ENCODE results near the gene CNNM4. TPM values are rescaled to one million over a fixed set of nuclear protein-coding genes. Genes with fewer than 3 reads are reported as not detected.

CNNM4 gene
- polyA plus RNA-seq, 2 of the 4 experiments (the other 2 are of a cell fraction): 8.8 to 11.2 TPM

- FAIRE-seq (no peak), ATAC-seq (peak; percentile 70 to 76; a peak in 5 of 6 replicates), DNase-seq (ENCODE audit: low read depth in 1 of 2, low spot score in 1 of 2) (peak in 1 of 2 experiments; percentile 42)
- H3K4me3 ChIP-seq: no peak overlapping the region
- peaks cover 30% of the 10 kb centered on the region for H3K4me1 ChIP-seq
- POLR2A ChIA-PET: no interaction called here
- H3K4me2 ChIP-seq: peak overlapping the region; percentile 55
- H3K9me3 ChIP-seq: no peaks in the 10 kb centered on the region
- peak overlapping the region; percentile 36 to 85; a peak in 5 of 6 replicates for H3K27ac ChIP-seq
- CTCF ChIA-PET: interaction anchor here (0.8 to 1.6 kb wide), 7 partner anchors 12 to 239 kb away, joined by 3 to 7 read pairs (median 3); partner anchors contain the start of gene CNNM4
- 71% methylated on average over 16 of the region's 17 CpGs for WGBS (ENCODE audit: missing lambda C conversion rate)
- TF ChIP-seq ZFP36 (IDR thresholded peaks at IDR 0.05; ENCODE audit: borderline replicate concordance, partially characterized antibody): no peak
- TF ChIP-seq, protein P1, sequence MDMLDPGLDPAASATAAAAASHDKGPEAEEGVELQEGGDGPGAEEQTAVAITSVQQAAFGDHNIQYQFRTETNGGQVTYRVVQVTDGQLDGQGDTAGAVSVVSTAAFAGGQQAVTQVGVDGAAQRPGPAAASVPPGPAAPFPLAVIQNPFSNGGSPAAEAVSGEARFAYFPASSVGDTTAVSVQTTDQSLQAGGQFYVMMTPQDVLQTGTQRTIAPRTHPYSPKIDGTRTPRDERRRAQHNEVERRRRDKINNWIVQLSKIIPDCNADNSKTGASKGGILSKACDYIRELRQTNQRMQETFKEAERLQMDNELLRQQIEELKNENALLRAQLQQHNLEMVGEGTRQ (IDR thresholded peaks at IDR 0.05): no peak
- TF ChIP-seq TP53 (CRISPR knock-in tag; IDR thresholded peaks at IDR 0.05): no peak
Observed at GRCh38 chr2:96788442-96789244, 27.9 kb downstream of the CNNM4 start.

- no peak for DNase-seq (ENCODE audit: low read depth in 1 of 2, low spot score in 1 of 2)
- ChIA-PET CTCF (interaction anchor here (0.8 to 1.3 kb wide), 4 partner anchors 12 to 198 kb away, joined by 3 to 7 read pairs (median 3); partner anchors contain the start of gene CNNM4), POLR2A (no interaction called here)
- ATAC-seq: no peak
- H3K9me3 ChIP-seq: no peaks in the 10 kb centered on the region
- H3K4me2 ChIP-seq: 0 out of 3 replicates have a peak overlapping the region, but pooled peaks have one; percentile 55
- H3K27ac ChIP-seq: peak overlapping the region in 1 of 2 experiments; percentile 85; a peak in 3 of 6 replicates
- 77% methylated on average over 6 of the region's 6 CpGs for WGBS (ENCODE audit: missing lambda C conversion rate)
- TF ChIP-seq JUNB (IDR thresholded peaks at IDR 0.05) (no peak), BHLHE40 (IDR thresholded peaks at IDR 0.05; ENCODE audit: low read depth, low read length) (no peak), CBX8 (IDR thresholded peaks at IDR 0.05) (no peak), ZFP36 (IDR thresholded peaks at IDR 0.05; ENCODE audit: borderline replicate concordance, partially characterized antibody) (no peak), CHD2 (IDR thresholded peaks at IDR 0.05; ENCODE audit: low read length, partially characterized antibody) (no peak), RARB (CRISPR knock-in tag; IDR thresholded peaks at IDR 0.05) (no peak), NR3C1 (IDR thresholded peaks at IDR 0.05) (no peak), JUN (IDR thresholded peaks at IDR 0.05) (no peak), EP300 (IDR thresholded peaks at IDR 0.05) (no peak), MAZ (IDR thresholded peaks at IDR 0.05; ENCODE audit: borderline replicate concordance, low read depth, low read length) (no peak), ZNF302 (CRISPR knock-in tag; IDR thresholded peaks at IDR 0.05) (no peak), FOSL2 (IDR thresholded peaks at IDR 0.05) (no peak), FOSL2 (CRISPR knock-in tag; IDR thresholded peaks at IDR 0.05) (no peak)
- no peak overlapping the region for H3K4me3 ChIP-seq
- no peak for FAIRE-seq
- peaks cover 30% of the 10 kb centered on the region for H3K4me1 ChIP-seq
Observed at GRCh38 chr2:96789245-96789617, 28.5 kb downstream of the CNNM4 start.

DNA sequence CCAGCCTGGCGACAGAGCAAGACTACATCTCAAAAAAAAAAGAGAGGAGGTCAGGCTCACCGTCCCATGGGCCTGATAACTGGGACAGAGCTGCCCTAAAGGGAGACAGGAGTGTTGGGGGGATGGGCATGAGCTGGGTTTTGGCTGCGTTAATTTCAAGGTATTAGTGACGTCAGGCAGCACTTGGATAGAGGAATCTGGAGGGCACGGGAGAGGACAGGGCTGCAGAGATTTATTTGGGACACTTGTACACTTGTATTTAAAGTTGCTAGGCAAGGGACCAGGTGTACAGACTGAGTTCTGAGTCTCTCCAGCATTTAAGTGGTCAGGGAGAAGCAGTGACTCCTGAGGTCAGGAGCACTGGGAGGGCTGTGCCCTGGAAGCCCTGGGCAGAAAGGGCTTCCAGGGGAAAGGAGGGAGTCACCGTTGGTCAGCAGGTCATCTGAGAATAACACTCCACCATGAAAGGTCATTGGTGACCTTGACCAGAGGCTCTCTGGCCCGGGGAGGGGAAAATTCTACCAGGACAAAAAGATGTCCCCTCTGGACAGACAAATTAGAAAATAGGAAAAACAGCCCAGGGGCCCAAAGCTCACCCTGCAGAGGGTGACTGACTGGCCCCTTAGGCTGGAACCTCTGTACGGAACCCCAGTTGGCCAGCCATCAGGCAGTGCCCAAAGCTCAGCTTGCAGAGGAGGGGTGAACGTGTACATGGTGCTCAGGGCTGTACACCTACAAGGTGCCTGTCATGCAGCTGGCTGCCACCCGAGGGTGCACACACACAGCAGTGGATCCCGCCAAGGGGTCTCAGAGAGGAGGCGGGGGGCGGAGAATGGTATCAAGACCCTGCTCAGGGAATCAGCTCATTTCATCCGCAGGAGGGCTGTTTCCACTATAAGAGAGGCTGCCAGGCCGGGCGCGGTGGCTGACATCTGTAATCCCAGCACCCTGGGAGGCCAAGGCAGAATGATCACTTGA is 32.4 kb downstream of the CNNM4 start:
- POLR2A ChIA-PET: no interaction called here
- Histone ChIP-seq H3K4me1 (peaks cover 11% of the 10 kb centered on the region), H3K27ac (no peak overlapping the region), H3K4me2 (no peak overlapping the region), H3K9me3 (no peaks in the 10 kb centered on the region), H3K4me3 (no peak overlapping the region)
- CTCF ChIA-PET: interaction anchor here (0.6 to 1.3 kb wide), 5 partner anchors 9 to 243 kb away, joined by 3 to 5 read pairs (median 4); partner anchors contain the start of gene CNNM4
- ATAC-seq (no peak; a peak in 1 of 6 replicates), FAIRE-seq (no peak), DNase-seq (ENCODE audit: low read depth in 1 of 2, low spot score in 1 of 2) (no peak)
- 84% methylated on average over 17 of the region's 17 CpGs for WGBS (ENCODE audit: missing lambda C conversion rate)
- TF ChIP-seq CEBPB (IDR thresholded peaks at IDR 0.05) (no peak), RNF2 (IDR thresholded peaks at IDR 0.05; ENCODE audit: borderline replicate concordance, low read depth) (no peak), BHLHE40 (IDR thresholded peaks at IDR 0.05; ENCODE audit: low read depth, low read length) (no peak), JUNB (IDR thresholded peaks at IDR 0.05) (no peak), HOXA7 (CRISPR knock-in tag; IDR thresholded peaks at IDR 0.05) (no peak), RARB (CRISPR knock-in tag; IDR thresholded peaks at IDR 0.05) (no peak)
- TF ChIP-seq, protein P2, sequence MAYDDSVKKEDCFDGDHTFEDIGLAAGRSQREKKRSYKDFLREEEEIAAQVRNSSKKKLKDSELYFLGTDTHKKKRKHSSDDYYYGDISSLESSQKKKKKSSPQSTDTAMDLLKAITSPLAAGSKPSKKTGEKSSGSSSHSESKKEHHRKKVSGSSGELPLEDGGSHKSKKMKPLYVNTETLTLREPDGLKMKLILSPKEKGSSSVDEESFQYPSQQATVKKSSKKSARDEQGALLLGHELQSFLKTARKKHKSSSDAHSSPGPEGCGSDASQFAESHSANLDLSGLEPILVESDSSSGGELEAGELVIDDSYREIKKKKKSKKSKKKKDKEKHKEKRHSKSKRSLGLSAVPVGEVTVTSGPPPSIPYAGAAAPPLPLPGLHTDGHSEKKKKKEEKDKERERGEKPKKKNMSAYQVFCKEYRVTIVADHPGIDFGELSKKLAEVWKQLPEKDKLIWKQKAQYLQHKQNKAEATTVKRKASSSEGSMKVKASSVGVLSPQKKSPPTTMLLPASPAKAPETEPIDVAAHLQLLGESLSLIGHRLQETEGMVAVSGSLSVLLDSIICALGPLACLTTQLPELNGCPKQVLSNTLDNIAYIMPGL (CRISPR knock-in tag; IDR thresholded peaks at IDR 0.05; ENCODE audit: borderline replicate concordance): no peak
- TF ChIP-seq, protein P3, sequence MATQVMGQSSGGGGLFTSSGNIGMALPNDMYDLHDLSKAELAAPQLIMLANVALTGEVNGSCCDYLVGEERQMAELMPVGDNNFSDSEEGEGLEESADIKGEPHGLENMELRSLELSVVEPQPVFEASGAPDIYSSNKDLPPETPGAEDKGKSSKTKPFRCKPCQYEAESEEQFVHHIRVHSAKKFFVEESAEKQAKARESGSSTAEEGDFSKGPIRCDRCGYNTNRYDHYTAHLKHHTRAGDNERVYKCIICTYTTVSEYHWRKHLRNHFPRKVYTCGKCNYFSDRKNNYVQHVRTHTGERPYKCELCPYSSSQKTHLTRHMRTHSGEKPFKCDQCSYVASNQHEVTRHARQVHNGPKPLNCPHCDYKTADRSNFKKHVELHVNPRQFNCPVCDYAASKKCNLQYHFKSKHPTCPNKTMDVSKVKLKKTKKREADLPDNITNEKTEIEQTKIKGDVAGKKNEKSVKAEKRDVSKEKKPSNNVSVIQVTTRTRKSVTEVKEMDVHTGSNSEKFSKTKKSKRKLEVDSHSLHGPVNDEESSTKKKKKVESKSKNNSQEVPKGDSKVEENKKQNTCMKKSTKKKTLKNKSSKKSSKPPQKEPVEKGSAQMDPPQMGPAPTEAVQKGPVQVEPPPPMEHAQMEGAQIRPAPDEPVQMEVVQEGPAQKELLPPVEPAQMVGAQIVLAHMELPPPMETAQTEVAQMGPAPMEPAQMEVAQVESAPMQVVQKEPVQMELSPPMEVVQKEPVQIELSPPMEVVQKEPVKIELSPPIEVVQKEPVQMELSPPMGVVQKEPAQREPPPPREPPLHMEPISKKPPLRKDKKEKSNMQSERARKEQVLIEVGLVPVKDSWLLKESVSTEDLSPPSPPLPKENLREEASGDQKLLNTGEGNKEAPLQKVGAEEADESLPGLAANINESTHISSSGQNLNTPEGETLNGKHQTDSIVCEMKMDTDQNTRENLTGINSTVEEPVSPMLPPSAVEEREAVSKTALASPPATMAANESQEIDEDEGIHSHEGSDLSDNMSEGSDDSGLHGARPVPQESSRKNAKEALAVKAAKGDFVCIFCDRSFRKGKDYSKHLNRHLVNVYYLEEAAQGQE (IDR thresholded peaks at IDR 0.05): no peak

All from A549 (cell line).